Memory B cell (primary cell): ENCODE results near the gene RHBDD3.

Experiments
- ATAC-seq: fragments of 150-1000 bp; cut with Tn5 transposase; 2 replicates; pipeline ENCODE4 v1.10.0; 2021; ENCODE audit warnings: low read depth, mild to moderate bottlenecking, moderate library complexity
- DNase-seq, 2 donors: peaks; one replicate each; pipeline ENCODE4 v3.0.0; 2022; ENCODE audit warnings: low spot score in 2 of 2
- H3K27ac Mint-ChIP-seq: one replicate; pipeline ENCODE4 v1.8.0; 2022; ENCODE audit warnings: mild to moderate bottlenecking, moderate library complexity, mixed read lengths
- H3K27me3 Mint-ChIP-seq: one replicate; pipeline ENCODE4 v1.8.0; 2022; ENCODE audit warnings: mixed read lengths
- H3K36me3 Mint-ChIP-seq: one replicate; pipeline ENCODE4 v1.8.0; 2022; ENCODE audit warnings: mild to moderate bottlenecking, mixed read lengths
- H3K4me1 Mint-ChIP-seq: one replicate; pipeline ENCODE4 v1.8.0; 2022; ENCODE audit warnings: mixed read lengths
- H3K4me3 Mint-ChIP-seq: one replicate; pipeline ENCODE4 v1.8.0; 2022; ENCODE audit warnings: mild to moderate bottlenecking, moderate library complexity, mixed read lengths
- H3K9me3 Mint-ChIP-seq: one replicate; pipeline ENCODE4 v1.8.0; 2022; ENCODE audit warnings: mixed read lengths

The RHBDD3 gene

GRCh38 chr22:29216873-29217666, 50.7 kb downstream of the RHBDD3 start:
- no peak for DNase-seq

GRCh38 chr22:29216011-29216872, 51.5 kb downstream of the RHBDD3 start:
- ATAC-seq (no peak), DNase-seq (no peak)
- Mint-ChIP-seq H3K27me3 (peaks cover 24% of the 10 kb centered on the region), H3K27ac (no peak overlapping the region), H3K36me3 (no peaks in the 10 kb centered on the region), H3K4me1 (no peaks in the 10 kb centered on the region), H3K9me3 (no peaks in the 10 kb centered on the region), H3K4me3 (no peak overlapping the region)

More at GRCh38 chr22:29216873-29217666, 50.7 kb downstream of the RHBDD3 start:
- ATAC-seq: no peak
- H3K36me3 Mint-ChIP-seq: no peaks in the 10 kb centered on the region
- no peak overlapping the region for H3K27ac Mint-ChIP-seq
- no peaks in the 10 kb centered on the region for H3K4me1 Mint-ChIP-seq
- no peak overlapping the region for H3K4me3 Mint-ChIP-seq
- no peaks in the 10 kb centered on the region for H3K9me3 Mint-ChIP-seq
- H3K27me3 Mint-ChIP-seq: peaks cover 19% of the 10 kb centered on the region

- Mint-ChIP-seq H3K9me3 (no peaks in the 10 kb centered on the region), H3K4me3 (no peak overlapping the region), H3K36me3 (no peaks in the 10 kb centered on the region), H3K27ac (no peak overlapping the region), H3K27me3 (peaks cover 26% of the 10 kb centered on the region), H3K4me1 (no peaks in the 10 kb centered on the region)
- DNase-seq (no peak), ATAC-seq (no peak)
Observed at GRCh38 chr22:29215012-29215860, 52.5 kb downstream of the RHBDD3 start.

- H3K9me3 Mint-ChIP-seq: no peaks in the 10 kb centered on the region
- no peak overlapping the region for H3K4me3 Mint-ChIP-seq
- ATAC-seq (no peak), DNase-seq (no peak)
- H3K27me3 Mint-ChIP-seq: peaks cover 28% of the 10 kb centered on the region
- H3K4me1 Mint-ChIP-seq: no peaks in the 10 kb centered on the region
- no peaks in the 10 kb centered on the region for H3K36me3 Mint-ChIP-seq
- H3K27ac Mint-ChIP-seq: no peak overlapping the region
Observed at GRCh38 chr22:29214232-29214631, 53.5 kb downstream of the RHBDD3 start.

- H3K9me3 Mint-ChIP-seq: no peaks in the 10 kb centered on the region
- ATAC-seq: no peak
Observed at GRCh38 chr22:29213493-29213892, 54.3 kb downstream of the RHBDD3 start.

GRCh38 chr22:29212743-29213142, 55.0 kb downstream of the RHBDD3 start:
- H3K36me3 Mint-ChIP-seq: no peaks in the 10 kb centered on the region

More at GRCh38 chr22:29213493-29213892, 54.3 kb downstream of the RHBDD3 start:
- no peak for DNase-seq
- peaks cover 3% of the 10 kb centered on the region for H3K4me1 Mint-ChIP-seq
- no peak overlapping the region for H3K4me3 Mint-ChIP-seq
- peaks cover 30% of the 10 kb centered on the region for H3K27me3 Mint-ChIP-seq
- H3K36me3 Mint-ChIP-seq: no peaks in the 10 kb centered on the region
- no peak overlapping the region for H3K27ac Mint-ChIP-seq

GRCh38 chr22:29211466-29211865, 56.3 kb downstream of the RHBDD3 start:
- Mint-ChIP-seq H3K9me3 (no peaks in the 10 kb centered on the region), H3K27ac (no peak overlapping the region), H3K27me3 (peaks cover 36% of the 10 kb centered on the region), H3K4me3 (no peak overlapping the region), H3K36me3 (no peaks in the 10 kb centered on the region), H3K4me1 (peaks cover 3% of the 10 kb centered on the region)
- DNase-seq: no peak
- no peak for ATAC-seq

More at GRCh38 chr22:29212743-29213142, 55.0 kb downstream of the RHBDD3 start:
- ATAC-seq (no peak), DNase-seq (no peak)
- Mint-ChIP-seq H3K27ac (no peak overlapping the region), H3K4me1 (peaks cover 3% of the 10 kb centered on the region), H3K27me3 (peaks cover 31% of the 10 kb centered on the region), H3K4me3 (no peak overlapping the region), H3K9me3 (no peaks in the 10 kb centered on the region)

GRCh38 chr22:29211066-29211465, 56.7 kb downstream of the RHBDD3 start:
- H3K36me3 Mint-ChIP-seq: no peaks in the 10 kb centered on the region
- ATAC-seq (no peak), DNase-seq (no peak)
- H3K4me1 Mint-ChIP-seq: peaks cover 6% of the 10 kb centered on the region
- no peak overlapping the region for H3K27ac Mint-ChIP-seq
- H3K9me3 Mint-ChIP-seq: no peaks in the 10 kb centered on the region
- no peak overlapping the region for H3K4me3 Mint-ChIP-seq
- H3K27me3 Mint-ChIP-seq: peaks cover 37% of the 10 kb centered on the region
